Uterus (tissue), 2 donors: ENCODE results near the gene ZNF546.

Experiments used
- CTCF ChIP-seq, 4 experiments: fragments of 200-600 bp in 2 of 4; fragments of 450-650 bp in 2 of 4; sonication (generic) in 2 of 4; IDR thresholded peaks; one replicate each; pipeline ENCODE4 v1.5.1; 2016 to 2019; ENCODE audit warnings: antibody characterized with exemption in 4 of 4, mild to moderate bottlenecking in 2 of 4, moderate library complexity in 1 of 4
- POLR2A ChIP-seq, 2 donors: fragments of 450-650 bp; IDR thresholded peaks; one replicate each; pipeline ENCODE4 v1.6.1; 2016; ENCODE audit warnings: antibody characterized with exemption in 2 of 2, mild to moderate bottlenecking in 1 of 2, moderate library complexity in 1 of 2

GRCh38 chr19:39996811-39997637 lies at the start of gene ZNF546:
- peak in 1 of 4 experiments; percentile 18 for TF ChIP-seq CTCF (IDR thresholded peaks at IDR 0.05)
- peak; percentile 82 to 88 for TF ChIP-seq POLR2A (IDR thresholded peaks at IDR 0.05)
